Nephron progenitor cell (in vitro differentiated cells): ENCODE measurements around the gene SLC25A4.

Source experiments
- DNase-seq: peaks from one replicate; pipeline ENCODE4 v3.0.0; 2021
- H3K27ac Mint-ChIP-seq: 2 replicates; pipeline ENCODE4 v1.8.0; 2021; ENCODE audit warnings: mild to moderate bottlenecking, moderate library complexity, mixed read lengths
- H3K27me3 Mint-ChIP-seq: 2 replicates; pipeline ENCODE4 v1.8.0; 2021; ENCODE audit warnings: mild to moderate bottlenecking, low read depth, mixed read lengths; ENCODE audit not compliant: poor library complexity
- H3K36me3 Mint-ChIP-seq: 2 replicates; pipeline ENCODE4 v1.8.0; 2021; ENCODE audit warnings: low read depth, mixed read lengths
- H3K4me1 Mint-ChIP-seq: 2 replicates; pipeline ENCODE4 v1.8.0; 2021; ENCODE audit warnings: mixed read lengths
- H3K4me3 Mint-ChIP-seq: 2 replicates; pipeline ENCODE4 v1.8.0; 2021; ENCODE audit warnings: mild to moderate bottlenecking, moderate library complexity, mixed read lengths
- H3K9me3 Mint-ChIP-seq: 2 replicates; pipeline ENCODE4 v1.8.0; 2021; ENCODE audit warnings: mild to moderate bottlenecking, moderate library complexity, mixed read lengths
- TF ChIP-seq, protein P1 (sequence below): fragments of 200-600 bp; sonication (generic); IDR thresholded peaks from 2 replicates; pipeline ENCODE4 v1.5.0; 2021; ENCODE audit warnings: antibody characterized with exemption

SLC25A4 gene

DNA sequence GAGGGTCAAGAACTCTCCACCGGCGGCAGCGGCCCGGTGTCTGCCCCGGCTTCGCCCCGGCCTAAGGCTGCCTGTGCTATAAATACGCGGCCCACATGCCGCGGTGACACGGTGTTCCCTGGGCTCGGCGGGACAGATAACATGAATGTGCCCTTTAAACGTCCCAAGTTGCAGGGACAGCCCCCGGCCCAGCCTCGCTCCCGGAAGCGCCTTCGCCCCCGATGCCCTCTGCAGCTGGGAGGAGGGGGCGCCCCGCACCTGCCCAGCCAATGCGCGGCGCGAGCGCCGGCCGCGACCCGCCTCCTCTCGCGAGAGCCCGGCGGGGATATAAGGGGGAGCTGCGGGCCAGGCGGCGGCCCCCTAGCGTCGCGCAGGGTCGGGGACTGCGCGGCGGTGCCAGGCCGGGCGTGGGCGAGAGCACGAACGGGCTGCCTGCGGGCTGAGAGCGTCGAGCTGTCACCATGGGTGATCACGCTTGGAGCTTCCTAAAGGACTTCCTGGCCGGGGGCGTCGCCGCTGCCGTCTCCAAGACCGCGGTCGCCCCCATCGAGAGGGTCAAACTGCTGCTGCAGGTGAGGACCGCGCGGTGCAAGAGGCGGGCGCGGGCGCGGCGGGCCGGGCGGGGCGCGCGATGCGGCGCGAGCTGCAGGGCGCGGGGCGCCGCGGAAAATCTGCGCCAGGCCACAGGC is at the start of gene SLC25A4:
SLC25A4 (plus strand) TSS at position 355 of the 689 bp plus-strand sequence; CDS start at position 462, 107 bp downstream.
- peaks cover 35% of the 10 kb centered on the region for H3K27me3 Mint-ChIP-seq
- peaks cover 18% of the 10 kb centered on the region for H3K36me3 Mint-ChIP-seq
- peak; percentile 89 for DNase-seq
- TF ChIP-seq, protein P1, sequence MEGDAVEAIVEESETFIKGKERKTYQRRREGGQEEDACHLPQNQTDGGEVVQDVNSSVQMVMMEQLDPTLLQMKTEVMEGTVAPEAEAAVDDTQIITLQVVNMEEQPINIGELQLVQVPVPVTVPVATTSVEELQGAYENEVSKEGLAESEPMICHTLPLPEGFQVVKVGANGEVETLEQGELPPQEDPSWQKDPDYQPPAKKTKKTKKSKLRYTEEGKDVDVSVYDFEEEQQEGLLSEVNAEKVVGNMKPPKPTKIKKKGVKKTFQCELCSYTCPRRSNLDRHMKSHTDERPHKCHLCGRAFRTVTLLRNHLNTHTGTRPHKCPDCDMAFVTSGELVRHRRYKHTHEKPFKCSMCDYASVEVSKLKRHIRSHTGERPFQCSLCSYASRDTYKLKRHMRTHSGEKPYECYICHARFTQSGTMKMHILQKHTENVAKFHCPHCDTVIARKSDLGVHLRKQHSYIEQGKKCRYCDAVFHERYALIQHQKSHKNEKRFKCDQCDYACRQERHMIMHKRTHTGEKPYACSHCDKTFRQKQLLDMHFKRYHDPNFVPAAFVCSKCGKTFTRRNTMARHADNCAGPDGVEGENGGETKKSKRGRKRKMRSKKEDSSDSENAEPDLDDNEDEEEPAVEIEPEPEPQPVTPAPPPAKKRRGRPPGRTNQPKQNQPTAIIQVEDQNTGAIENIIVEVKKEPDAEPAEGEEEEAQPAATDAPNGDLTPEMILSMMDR: peak; percentile 35
- H3K9me3 Mint-ChIP-seq: no peaks in the 10 kb centered on the region
- H3K27ac Mint-ChIP-seq: no peak within 1 kb of the TSS
- H3K4me1 Mint-ChIP-seq: peaks cover 23% of the 10 kb centered on the region
- peak within 1 kb of the TSS; percentile 90 for H3K4me3 Mint-ChIP-seq

DNA sequence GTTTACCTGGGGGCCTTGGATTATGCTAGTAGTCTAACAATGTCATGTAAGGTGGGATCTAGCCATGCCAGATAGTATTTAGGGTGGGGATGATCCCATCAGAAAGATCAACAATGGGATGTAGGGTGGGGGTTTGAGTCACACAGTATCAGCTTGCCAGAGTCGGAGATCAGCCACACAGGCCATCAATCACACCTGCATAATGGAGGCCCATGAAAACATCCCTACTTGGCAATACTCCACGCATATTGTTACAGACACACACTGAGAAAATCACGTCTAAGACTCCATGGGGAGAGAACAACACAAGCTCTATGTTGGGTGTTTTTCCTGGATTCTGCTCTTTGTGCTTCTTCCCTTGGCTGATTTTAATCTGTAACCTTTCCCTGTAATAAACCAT is 49.5 kb upstream of the SLC25A4 start:
- no peaks in the 10 kb centered on the region for H3K36me3 Mint-ChIP-seq
- no peak overlapping the region for H3K27ac Mint-ChIP-seq
- TF ChIP-seq, protein P1: no peak
- no peak for DNase-seq
- H3K4me3 Mint-ChIP-seq: no peak overlapping the region
- peaks cover 19% of the 10 kb centered on the region for H3K4me1 Mint-ChIP-seq
- H3K27me3 Mint-ChIP-seq: peaks cover 5% of the 10 kb centered on the region
- no peaks in the 10 kb centered on the region for H3K9me3 Mint-ChIP-seq

DNA sequence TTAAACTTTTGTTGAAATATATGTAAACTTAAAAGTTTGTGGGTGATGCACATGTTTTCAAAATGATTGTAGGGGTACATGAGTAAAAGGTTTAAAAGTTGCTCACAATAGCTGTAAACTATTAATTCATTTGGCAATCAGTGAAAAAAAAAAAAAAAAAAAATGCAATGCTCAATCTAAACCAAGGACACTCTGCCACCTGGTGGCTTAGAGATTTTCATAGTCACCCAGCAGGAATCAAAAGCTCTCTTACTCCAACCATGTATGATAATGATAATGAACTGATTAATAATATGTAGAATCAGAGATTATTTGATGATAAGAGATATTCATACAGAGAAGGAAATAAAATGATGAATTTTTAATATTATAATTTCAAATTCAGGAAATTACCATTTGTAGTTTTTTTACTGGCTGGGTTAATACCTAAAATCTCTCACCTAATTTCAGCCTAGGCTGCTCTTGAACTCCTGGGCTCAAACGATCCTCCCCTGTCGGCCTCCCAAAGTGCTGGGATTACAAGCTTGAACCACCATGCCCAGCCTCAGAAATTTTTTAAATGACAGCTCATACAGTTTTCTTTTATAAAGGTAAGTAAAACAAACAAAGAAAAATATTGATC is 46.9 kb upstream of the SLC25A4 start:
- no peak overlapping the region for H3K27ac Mint-ChIP-seq
- TF ChIP-seq, protein P1: peak; percentile 55
- no peak for DNase-seq
- no peaks in the 10 kb centered on the region for H3K36me3 Mint-ChIP-seq
- no peak overlapping the region for H3K4me3 Mint-ChIP-seq
- peaks cover 6% of the 10 kb centered on the region for H3K27me3 Mint-ChIP-seq
- H3K9me3 Mint-ChIP-seq: no peaks in the 10 kb centered on the region
- H3K4me1 Mint-ChIP-seq: peaks cover 18% of the 10 kb centered on the region

DNA sequence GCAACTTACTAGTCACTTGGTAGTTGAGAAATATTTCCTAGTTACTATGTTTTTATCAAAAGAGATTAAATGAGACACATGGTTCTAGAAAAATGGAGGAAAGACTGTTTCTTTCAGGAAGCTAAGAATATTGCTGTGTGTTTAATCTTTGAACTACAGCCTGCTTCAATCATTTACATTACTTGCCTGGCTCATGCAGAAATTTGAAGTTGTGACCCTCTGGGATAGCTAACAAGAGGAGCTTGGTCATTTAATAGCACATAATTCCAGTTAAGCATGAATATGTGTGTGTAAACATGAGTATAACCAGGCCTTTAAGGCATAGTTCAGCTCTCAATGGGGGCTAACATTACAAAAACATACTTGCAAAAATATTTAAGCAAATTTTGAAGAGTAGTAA is 44.6 kb upstream of the SLC25A4 start:
- no peak for DNase-seq
- peaks cover 13% of the 10 kb centered on the region for H3K4me1 Mint-ChIP-seq
- H3K9me3 Mint-ChIP-seq: no peaks in the 10 kb centered on the region
- H3K36me3 Mint-ChIP-seq: no peaks in the 10 kb centered on the region
- TF ChIP-seq, protein P1: no peak
- H3K4me3 Mint-ChIP-seq: no peak overlapping the region
- no peak overlapping the region for H3K27ac Mint-ChIP-seq
- H3K27me3 Mint-ChIP-seq: peaks cover 8% of the 10 kb centered on the region

DNA sequence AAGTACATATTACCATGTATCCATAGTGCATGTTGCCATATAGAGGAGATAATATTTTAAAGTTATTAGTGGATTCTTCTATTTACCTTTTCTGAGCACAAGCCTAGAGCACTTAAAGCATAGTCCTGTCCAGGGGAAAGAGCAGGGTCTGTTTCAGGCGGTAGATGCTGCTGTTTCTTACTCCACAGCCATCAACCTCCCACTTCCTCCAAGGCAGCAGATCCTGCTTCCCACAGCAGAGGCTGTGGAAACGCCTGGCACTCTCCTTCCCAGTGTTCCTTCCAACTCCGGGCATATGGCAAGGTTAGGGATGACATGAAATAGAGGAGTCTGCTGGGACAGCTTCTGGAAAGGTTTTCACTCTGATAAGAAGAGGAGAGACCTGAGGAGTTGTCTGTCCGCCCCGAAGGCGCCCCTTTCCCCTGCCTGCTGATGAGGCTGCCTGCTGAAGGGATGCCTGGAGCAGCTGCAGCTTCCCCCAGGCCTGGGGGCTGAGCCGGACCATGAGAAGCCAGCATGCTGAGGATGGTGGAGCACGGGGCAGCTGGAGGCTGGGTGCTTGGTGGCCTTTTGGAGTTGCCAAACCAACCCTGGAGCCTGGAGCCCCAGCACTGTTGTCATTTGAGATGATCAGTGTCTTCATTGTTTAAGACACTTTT is 43.9 kb upstream of the SLC25A4 start:
- DNase-seq: no peak
- no peak overlapping the region for H3K4me3 Mint-ChIP-seq
- H3K27ac Mint-ChIP-seq: no peak overlapping the region
- TF ChIP-seq, protein P1: no peak
- H3K27me3 Mint-ChIP-seq: peaks cover 8% of the 10 kb centered on the region
- H3K4me1 Mint-ChIP-seq: peaks cover 8% of the 10 kb centered on the region
- H3K9me3 Mint-ChIP-seq: no peaks in the 10 kb centered on the region
- H3K36me3 Mint-ChIP-seq: no peaks in the 10 kb centered on the region
